OCI-LY3 (cell line): ENCODE results near the gene GBP5.
"Not testable (repeated sequence)": the region's sequence is repeated elsewhere in the genome, so short reads cannot be mapped to it uniquely, and the experiment has no call there.

ENCODE experiments used
- H2AFZ ChIP-seq: fragments of 200-600, 300-600 bp; shearing (Covaris generic); 2 replicates; pipeline ENCODE4 v1.6.0; 2014; ENCODE audit warnings: antibody characterized with exemption, low read depth, low read length
- H3K27ac ChIP-seq: fragments of 200-600, 300-600 bp; sonication (generic); 2 replicates; pipeline ENCODE4 v1.5.1; 2014; ENCODE audit warnings: mild to moderate bottlenecking, low read length, moderate library complexity, mixed read lengths
- H3K27me3 ChIP-seq: fragments of 200-600, 300-600 bp; sonication (generic); 2 replicates; pipeline ENCODE4 v1.6.1; 2014; ENCODE audit warnings: low read depth, low read length, mixed read lengths
- H3K36me3 ChIP-seq: fragments of 200-600, 300-600 bp; sonication (generic); replicated peaks from 2 replicates; pipeline ENCODE3; 2014; ENCODE audit warnings: low read depth, low read length, mixed read lengths
- H3K4me1 ChIP-seq: fragments of 300-600, 200-600 bp; sonication (generic); 2 replicates; pipeline ENCODE4 v1.6.1; 2014; ENCODE audit warnings: low read length, mixed read lengths
- H3K4me2 ChIP-seq: fragments of 200-600, 300-600 bp; sonication (generic); 2 replicates; pipeline ENCODE4 v1.6.1; 2014; ENCODE audit warnings: low read length, mixed read lengths
- H3K4me3 ChIP-seq: fragments of 300-600, 200-600 bp; sonication (generic); 2 replicates; pipeline ENCODE4 v1.5.1; 2014; ENCODE audit warnings: antibody characterized with exemption, mild to moderate bottlenecking, low read length, moderate library complexity
- H3K79me2 ChIP-seq: fragments of 300-600, 200-600 bp; shearing (Covaris generic); 2 replicates; pipeline ENCODE4 v1.6.1; 2014; ENCODE audit warnings: mild to moderate bottlenecking, low read length, mixed read lengths
- H3K9ac ChIP-seq: fragments of 300-600, 200-600 bp; shearing (Covaris generic); 2 replicates; pipeline ENCODE4 v1.6.0; 2014; ENCODE audit warnings: mild to moderate bottlenecking, low read length, moderate library complexity
- H3K9me3 ChIP-seq: fragments of 200-600, 300-600 bp; shearing (Covaris generic); 2 replicates; pipeline ENCODE4 v1.6.1; 2014; ENCODE audit warnings: low read length, mixed read lengths; ENCODE audit not compliant: insufficient read depth
- H4K20me1 ChIP-seq: fragments of 200-600, 300-600 bp; sonication (generic); 2 replicates; pipeline ENCODE4 v1.6.1; 2016; ENCODE audit warnings: low read length, mixed read lengths; ENCODE audit not compliant: insufficient read depth
- EZH2phosphoT487 ChIP-seq: fragments of 200-600 bp; shearing (Covaris generic); IDR thresholded peaks from 2 replicates; pipeline ENCODE4 v1.6.1; 2018; ENCODE audit warnings: antibody characterized with exemption, mixed run types, low read depth
- TF ChIP-seq, protein P1 (sequence below): fragments of 200-600, 300-600 bp; sonication (generic); IDR thresholded peaks from 2 replicates; pipeline ENCODE4 v1.5.1; 2014; ENCODE audit warnings: antibody characterized with exemption, low read length, low read depth

Gene GBP5, protein sequence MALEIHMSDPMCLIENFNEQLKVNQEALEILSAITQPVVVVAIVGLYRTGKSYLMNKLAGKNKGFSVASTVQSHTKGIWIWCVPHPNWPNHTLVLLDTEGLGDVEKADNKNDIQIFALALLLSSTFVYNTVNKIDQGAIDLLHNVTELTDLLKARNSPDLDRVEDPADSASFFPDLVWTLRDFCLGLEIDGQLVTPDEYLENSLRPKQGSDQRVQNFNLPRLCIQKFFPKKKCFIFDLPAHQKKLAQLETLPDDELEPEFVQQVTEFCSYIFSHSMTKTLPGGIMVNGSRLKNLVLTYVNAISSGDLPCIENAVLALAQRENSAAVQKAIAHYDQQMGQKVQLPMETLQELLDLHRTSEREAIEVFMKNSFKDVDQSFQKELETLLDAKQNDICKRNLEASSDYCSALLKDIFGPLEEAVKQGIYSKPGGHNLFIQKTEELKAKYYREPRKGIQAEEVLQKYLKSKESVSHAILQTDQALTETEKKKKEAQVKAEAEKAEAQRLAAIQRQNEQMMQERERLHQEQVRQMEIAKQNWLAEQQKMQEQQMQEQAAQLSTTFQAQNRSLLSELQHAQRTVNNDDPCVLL

DNA sequence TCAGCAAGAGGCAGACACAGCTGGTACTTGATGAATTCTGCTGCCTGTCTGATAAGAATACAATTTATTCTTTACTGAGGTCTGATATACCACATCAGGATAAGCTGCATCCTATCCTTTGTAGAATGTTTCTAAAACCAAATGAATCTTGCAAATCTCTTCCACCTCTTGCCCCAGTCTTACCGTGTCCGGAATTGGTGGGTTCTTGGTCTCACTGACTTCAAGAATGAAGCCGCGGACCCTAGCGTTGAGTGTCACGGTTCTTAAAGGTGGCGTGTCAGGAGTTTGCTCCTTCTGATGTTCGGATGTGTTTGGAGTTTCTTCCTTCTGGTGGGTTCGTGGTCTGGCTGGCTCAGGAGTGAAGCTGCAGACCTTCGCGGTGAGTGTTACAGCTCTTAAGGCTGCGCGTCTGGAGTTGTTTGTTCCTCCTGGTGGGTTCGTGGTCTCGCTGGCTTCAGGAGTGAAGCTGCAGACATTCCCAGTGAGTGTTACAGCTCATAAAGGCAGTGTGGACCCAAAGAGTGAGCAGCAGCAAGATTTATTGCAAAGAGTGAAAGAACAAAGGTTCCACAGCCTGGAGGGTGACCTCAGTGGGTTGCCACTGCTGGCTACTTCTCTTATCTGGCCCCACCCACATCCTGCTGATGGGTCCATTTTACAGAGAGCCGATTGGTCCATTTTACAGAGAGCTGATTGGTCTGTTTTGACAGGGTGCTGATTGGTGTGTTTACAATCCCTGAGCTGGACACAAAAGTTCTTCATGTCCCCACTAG, at the start of gene GBP5:
Gene GBP5 (minus strand): TSS at position 592 of the 773 bp plus-strand sequence. CDS start 3,305 bp downstream, outside the sequence.
- H3K9me3 ChIP-seq, H3K36me3 ChIP-seq, H3K79me2 ChIP-seq, H3K4me3 ChIP-seq, H3K4me2 ChIP-seq, H3K4me1 ChIP-seq, H3K9ac ChIP-seq, H3K27ac ChIP-seq, H2AFZ ChIP-seq, H4K20me1 ChIP-seq, H3K27me3 ChIP-seq: not testable (repeated sequence)

DNA sequence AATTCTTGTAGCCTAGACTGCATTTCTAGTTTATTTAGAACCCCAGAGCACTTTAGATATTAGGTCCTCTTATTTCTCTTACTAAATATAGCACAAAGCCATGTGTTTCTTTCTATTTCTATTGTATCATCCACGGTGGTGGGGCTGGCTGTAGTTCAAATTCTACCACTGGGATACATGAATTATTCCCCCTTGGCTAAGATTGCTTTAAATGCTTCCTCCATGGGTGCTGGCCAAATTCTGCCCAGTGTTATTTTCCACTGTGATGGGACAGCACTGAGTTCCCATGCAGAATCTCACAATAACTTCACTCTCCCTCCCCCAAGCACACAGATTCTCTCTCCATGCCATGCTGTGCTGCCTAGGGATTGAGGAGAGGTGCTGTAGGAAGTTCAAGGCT, 49.7 kb upstream of the GBP5 start:
- no peaks in the 10 kb centered on the region for H3K79me2 ChIP-seq
- no peak overlapping the region for H3K9ac ChIP-seq
- no peak overlapping the region for H3K4me3 ChIP-seq
- H3K27me3 ChIP-seq: no peaks in the 10 kb centered on the region
- no peaks in the 10 kb centered on the region for H3K36me3 ChIP-seq
- no peaks in the 10 kb centered on the region for H4K20me1 ChIP-seq
- TF ChIP-seq EZH2phosphoT487: no peak
- TF ChIP-seq, protein P1, sequence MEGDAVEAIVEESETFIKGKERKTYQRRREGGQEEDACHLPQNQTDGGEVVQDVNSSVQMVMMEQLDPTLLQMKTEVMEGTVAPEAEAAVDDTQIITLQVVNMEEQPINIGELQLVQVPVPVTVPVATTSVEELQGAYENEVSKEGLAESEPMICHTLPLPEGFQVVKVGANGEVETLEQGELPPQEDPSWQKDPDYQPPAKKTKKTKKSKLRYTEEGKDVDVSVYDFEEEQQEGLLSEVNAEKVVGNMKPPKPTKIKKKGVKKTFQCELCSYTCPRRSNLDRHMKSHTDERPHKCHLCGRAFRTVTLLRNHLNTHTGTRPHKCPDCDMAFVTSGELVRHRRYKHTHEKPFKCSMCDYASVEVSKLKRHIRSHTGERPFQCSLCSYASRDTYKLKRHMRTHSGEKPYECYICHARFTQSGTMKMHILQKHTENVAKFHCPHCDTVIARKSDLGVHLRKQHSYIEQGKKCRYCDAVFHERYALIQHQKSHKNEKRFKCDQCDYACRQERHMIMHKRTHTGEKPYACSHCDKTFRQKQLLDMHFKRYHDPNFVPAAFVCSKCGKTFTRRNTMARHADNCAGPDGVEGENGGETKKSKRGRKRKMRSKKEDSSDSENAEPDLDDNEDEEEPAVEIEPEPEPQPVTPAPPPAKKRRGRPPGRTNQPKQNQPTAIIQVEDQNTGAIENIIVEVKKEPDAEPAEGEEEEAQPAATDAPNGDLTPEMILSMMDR: no peak
- no peaks in the 10 kb centered on the region for H3K4me1 ChIP-seq
- H2AFZ ChIP-seq: no peak overlapping the region
- H3K4me2 ChIP-seq: no peak overlapping the region
- no peaks in the 10 kb centered on the region for H3K9me3 ChIP-seq
- no peak overlapping the region for H3K27ac ChIP-seq

DNA sequence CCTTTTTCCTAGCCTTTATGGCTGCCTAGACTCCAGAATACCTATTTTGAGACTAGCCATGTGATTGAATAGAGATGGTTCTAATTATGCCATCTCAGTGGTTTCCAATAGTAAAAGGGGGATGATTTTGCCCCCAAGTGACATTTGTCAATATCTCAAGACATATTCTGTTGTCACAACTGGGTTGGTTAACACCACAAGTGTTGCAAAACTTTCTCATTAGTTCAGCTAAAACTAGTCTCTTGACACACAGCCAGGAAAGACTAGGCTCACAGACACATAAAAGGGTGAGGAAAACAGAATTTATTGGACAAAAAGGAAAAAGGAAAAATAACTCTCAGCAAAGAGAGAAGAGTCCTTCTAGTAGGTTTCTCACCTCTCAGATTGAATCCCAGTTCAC, 39.9 kb upstream of the GBP5 start:
- TF ChIP-seq EZH2phosphoT487: no peak
- TF ChIP-seq, protein P1: no peak
- H3K9ac ChIP-seq: no peak overlapping the region
- no peaks in the 10 kb centered on the region for H4K20me1 ChIP-seq

DNA sequence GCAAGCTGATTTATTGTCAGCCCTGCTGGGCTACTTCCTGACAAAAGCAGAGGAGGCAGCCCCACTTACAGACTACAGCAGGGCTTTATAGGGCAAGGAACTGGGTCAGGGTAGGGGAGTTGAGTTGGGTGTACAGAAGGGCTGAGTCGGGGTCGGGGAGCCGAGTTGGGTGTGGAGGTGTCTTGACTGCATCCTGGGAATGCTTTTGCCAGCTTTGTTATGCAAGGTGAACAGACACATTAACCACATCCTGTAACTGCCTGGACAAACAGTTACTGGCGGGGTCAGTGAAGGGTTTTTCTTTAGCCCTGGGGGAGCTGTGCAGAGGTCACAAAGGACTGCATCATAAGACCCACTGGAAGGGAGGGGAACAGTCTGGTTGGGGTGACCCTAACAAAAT, 39.1 kb upstream of the GBP5 start:
- no peaks in the 10 kb centered on the region for H3K9me3 ChIP-seq
- H3K4me2 ChIP-seq: no peak overlapping the region
- H3K36me3 ChIP-seq: no peaks in the 10 kb centered on the region
- no peaks in the 10 kb centered on the region for H3K27me3 ChIP-seq
- no peaks in the 10 kb centered on the region for H3K79me2 ChIP-seq
- no peak overlapping the region for H3K4me3 ChIP-seq
- H2AFZ ChIP-seq: no peak overlapping the region
- H3K9ac ChIP-seq: no peak overlapping the region
- H3K27ac ChIP-seq: no peak overlapping the region
- no peaks in the 10 kb centered on the region for H4K20me1 ChIP-seq
- TF ChIP-seq EZH2phosphoT487: no peak
- TF ChIP-seq, protein P1: no peak
- peaks cover 12% of the 10 kb centered on the region for H3K4me1 ChIP-seq

More for the DNA sequence above, 39.9 kb upstream of the GBP5 start:
- H3K4me3 ChIP-seq: no peak overlapping the region
- no peaks in the 10 kb centered on the region for H3K79me2 ChIP-seq
- no peaks in the 10 kb centered on the region for H3K36me3 ChIP-seq
- no peak overlapping the region for H3K4me2 ChIP-seq
- H2AFZ ChIP-seq: no peak overlapping the region
- H3K4me1 ChIP-seq: peaks cover 12% of the 10 kb centered on the region
- no peak overlapping the region for H3K27ac ChIP-seq
- no peaks in the 10 kb centered on the region for H3K27me3 ChIP-seq
- no peaks in the 10 kb centered on the region for H3K9me3 ChIP-seq
